Fibroblast of skin of left quadriceps (primary cell): ENCODE measurements around the gene NDUFA3.
A peak's percentile ranks its signal among the peaks of the same experiment; 100 is the strongest.

Source experiments
- DNase-seq, 2 experiments: peaks; one replicate each; pipeline ENCODE4 v3.0.0-alpha.2; 2013; ENCODE audit warnings: low read depth in 2 of 2

The NDUFA3 gene

DNA sequence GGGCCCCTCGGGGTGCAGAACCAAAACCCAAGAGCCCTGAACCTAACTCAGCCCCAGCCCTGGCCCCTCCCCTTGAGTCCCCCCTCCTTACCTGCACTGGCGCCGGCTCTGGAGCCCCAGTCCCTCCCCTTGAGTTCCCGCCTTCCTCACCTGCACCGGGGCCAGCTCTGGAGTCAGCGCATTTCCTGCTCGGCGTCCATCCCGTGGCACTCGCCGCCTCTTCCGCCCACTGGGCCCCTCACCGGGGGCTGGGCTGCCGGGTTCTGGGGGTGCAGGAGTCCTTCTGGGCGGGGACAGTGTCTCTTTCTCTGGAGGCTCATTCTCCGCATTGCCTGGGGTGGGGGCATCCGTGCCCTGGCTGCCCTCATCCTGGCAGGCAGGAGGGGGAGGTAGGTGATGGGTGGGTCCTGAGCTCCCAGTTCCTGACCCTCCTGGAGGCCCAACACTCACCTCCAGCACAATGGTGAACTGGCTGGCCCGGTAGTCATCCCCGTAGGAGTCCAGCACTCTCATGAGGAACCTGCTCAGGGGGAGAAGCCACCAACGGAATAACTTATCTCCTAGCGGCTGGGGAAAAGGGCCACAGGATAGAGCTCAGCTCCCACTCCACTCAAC lies 5.3 kb downstream of the NDUFA3 start:
- DNase-seq = no peak

DNA sequence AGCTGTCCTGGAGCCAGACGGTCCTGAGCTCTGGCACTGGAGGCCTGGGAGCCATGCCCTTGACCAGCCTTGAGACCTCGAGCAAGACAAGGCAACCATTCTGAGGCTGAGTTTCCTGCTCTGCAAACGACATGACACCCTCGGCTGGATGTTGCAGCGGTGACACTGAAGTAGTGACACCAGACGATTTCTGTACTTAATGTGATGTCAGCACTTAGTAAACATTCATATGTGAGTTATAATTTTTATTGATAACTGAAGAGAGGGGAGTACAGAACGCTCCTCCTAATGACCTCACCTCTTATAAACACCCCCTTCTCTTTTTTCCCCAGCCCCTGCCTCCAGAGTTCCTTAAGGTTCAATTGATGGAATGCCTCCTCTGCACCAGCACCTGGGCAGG lies 5.8 kb downstream of the NDUFA3 start:
- no peak for DNase-seq

GRCh38 chr19:54109651-54110050 lies 7.0 kb downstream of the NDUFA3 start:
- no peak for DNase-seq

DNA sequence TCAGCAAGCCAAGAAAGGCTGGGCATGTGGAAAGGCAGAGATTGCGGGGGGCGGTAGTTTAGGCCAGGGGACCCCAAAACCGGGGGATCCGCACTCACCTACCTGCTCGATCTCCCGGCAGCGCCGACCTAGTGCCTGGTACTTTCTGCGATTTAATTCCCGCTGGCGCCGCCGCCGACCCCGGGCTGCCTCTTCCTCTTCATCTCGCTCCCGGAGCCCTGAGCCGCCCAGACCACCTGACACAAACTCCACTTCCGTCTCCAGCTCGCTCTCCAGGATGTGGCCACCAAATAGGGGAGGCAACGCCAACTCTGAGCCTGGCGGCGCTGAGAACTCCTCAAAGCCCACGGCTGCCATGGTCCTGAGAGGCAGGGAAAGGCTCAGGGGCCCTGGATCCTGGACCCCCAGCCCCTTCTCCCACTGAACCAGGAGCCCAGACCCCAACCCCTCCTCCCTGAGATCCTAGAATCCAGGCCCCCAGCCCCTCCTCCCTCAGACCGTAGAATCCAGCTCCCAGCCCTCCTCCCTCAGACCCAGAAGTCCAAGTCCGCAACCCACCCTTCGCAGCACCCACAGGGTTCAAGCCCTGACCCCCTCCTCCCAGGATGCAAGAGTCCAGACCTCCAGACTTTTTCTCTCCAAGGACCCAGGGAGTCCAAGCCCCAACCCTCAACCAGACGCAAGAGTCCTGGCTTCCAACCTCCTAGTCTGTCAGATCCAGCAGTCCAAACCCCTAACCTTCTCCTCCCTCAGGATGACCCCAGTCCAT lies 11.9 kb downstream of the NDUFA3 start:
- DNase-seq = no peak

DNA sequence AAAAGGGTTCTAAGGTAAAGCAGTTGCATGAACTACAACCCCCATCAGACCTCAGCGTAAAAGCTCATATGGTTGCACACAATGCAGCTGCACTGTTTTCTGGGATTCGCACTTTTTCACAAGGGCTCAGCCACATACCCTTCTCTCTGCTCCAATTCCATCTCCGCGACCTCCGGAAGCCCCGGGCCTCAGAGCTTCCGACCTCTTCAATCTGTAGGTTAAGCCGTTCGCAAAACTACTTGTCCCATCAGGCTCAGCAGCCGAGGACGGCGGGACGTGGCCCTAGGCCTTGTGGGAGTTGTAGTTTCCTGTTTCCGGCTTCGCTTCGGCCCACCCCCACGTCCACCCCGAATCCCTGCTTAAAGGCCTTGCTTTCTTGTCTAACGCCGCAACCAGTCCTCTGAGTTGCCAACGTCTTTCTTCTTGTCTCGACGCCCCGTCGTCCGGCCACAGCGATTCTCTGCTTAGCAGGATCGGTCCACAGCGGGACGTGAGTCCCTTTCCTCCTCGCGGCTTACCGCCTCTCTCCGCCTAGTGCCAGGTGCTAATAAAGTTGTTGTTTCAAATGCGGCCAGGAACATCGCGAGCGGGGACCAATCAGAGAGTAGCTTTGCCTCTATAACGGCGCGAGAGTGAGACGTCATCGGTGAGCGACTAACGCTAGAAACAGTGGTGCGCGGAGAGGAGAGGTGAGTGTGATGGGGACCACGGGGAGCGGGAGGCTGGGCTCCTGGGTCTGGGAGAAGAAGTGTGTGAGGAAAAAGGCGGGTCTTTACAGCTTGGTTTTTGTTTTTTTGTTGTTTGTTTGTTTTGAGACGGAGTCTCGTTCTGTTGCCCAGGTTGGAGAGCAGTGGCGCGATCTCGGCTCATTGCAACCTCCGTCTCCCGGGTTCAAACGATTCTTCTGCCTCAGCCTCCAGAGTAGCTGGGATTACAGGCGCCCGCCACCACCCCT lies 12.7 kb downstream of the NDUFA3 start, which contains the start of the genes PRPF31 and TFPT:
Gene PRPF31 (plus strand): TSS at position 646 of the 955 bp plus-strand sequence. CDS start 2,525 bp downstream, outside the sequence.
Gene TFPT (minus strand): TSS at position 549 of the 955 bp plus-strand sequence. CDS start 388 bp downstream, at position 161.
- peak; percentile 97 for DNase-seq

- no peak for DNase-seq
These were observed 18.6 kb downstream of the NDUFA3 start for GRCh38 chr19:54121259-54121658.

GRCh38 chr19:54123682-54124081 lies 21.0 kb downstream of the NDUFA3 start:
- DNase-seq = no peak

GRCh38 chr19:54124393-54124792 lies 21.7 kb downstream of the NDUFA3 start:
- no peak for DNase-seq

DNA sequence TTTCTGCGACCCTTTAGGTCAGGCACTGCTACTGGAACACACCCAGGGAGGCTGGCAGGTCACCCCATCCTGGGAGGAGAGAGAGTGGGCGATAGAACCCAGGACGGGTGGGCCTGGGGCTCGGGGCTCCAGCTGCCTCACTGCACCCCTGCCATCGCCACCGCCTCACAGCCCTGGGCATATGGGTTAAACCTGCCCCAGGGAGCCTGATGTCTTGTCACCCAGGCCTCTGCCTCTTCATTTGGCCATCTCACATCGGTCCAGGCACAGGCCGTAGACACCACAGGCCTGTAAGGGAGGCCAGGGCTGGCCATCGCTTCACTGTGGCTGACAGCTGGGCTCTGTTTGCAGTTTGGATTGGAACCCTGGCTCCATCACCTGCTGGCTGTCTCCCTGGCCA lies 23.1 kb downstream of the NDUFA3 start:
- DNase-seq = no peak

DNA sequence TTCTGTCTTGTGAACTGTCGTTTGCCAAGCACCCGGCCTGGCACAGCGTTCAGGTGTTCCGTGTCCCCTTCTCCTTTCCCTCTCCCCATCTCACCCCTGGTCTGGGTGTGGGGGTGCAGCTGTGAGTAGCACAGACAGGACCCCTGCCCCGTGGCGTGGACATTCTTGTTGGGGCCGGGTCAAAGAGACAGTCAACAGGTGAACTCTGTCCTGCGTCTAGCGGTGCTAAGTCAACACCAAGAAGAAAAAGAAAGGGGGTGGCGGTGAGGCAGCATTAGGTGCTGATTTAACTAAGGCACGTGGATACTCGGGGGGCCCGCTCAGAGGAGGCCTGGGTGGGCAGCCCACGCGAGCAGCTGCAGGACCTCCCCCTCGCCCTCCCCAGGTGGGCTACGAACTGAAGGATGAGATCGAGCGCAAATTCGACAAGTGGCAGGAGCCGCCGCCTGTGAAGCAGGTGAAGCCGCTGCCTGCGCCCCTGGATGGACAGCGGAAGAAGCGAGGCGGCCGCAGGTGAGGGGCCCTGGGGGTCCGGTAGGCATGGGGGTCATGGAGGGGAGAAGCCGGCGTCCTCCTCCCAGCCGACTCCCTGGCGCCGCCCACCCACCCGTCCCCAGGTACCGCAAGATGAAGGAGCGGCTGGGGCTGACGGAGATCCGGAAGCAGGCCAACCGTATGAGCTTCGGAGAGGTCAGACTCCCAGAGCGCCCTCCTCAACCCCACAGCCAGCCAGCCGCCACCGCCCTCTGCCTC lies 25.2 kb downstream of the NDUFA3 start:
- no peak for DNase-seq

DNA sequence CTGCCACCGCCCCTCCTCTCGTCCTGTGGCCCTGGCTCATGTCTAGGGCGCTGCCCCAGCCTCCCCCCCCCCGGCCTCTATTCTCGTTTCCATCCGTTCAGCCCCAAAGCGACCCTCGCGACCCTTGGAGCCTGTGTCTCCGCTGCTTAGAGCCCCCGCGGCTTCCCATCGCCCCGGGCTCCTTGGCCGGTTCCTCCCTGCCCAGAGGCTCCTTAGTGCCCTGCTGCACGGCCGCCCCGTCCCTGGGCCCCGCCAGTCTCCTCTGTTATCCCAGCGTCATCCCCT lies 25.7 kb downstream of the NDUFA3 start:
- DNase-seq = no peak

- no peak for DNase-seq
These were observed 26.4 kb downstream of the NDUFA3 start for GRCh38 chr19:54128796-54129616.

DNA sequence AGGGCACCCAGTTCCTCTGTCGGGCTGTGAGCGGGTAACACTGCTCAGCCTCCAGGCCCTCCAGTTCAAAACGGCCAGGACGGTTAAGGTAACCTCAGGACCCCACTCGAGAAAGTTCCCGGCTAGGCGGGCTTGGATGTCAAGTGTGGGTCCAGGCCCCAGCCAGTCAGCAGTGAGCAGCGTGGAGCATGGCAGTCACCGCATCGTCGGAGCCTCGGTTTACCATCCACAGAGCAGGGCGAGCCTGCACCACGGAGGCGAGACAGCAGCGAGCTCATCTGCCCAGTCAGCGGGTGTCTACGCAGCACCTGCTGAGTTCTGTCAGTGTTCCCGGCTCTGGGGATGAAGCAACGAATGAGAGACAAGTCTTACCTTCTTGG lies 27.0 kb downstream of the NDUFA3 start:
- DNase-seq = no peak

DNA sequence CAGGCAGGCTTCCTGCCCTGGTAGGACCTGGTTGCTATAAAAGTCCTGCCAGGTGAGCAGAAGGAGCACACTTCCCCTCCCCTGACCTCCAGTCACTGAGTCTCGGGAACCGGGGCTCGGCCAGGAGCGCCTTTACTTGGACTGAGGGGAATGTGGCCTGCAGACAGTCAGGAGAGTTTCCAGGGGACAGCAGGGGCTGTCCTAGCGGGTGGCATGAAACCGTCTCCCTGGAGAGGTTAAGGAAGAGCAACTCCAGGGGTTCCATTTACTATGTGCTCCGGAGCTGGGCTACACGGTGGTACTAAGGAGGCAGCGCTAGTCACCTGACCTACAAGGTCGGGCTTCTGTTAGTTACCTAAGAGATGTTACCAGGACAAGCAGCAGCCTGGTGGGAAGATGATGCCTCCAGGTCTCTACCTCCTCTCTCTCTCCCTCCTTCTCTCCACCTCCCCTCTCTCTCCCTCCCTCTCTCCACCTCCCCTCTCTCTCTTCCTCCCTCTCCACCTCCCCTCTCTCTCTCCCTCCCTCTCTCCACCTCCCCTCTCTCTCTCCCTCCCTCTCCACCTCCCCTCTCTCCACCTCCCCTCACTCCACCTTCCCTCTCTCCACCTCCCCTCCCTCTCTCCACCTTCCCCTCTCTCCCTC lies 30.8 kb downstream of the NDUFA3 start:
- DNase-seq = peak in 1 of 2 experiments; percentile 23

DNA sequence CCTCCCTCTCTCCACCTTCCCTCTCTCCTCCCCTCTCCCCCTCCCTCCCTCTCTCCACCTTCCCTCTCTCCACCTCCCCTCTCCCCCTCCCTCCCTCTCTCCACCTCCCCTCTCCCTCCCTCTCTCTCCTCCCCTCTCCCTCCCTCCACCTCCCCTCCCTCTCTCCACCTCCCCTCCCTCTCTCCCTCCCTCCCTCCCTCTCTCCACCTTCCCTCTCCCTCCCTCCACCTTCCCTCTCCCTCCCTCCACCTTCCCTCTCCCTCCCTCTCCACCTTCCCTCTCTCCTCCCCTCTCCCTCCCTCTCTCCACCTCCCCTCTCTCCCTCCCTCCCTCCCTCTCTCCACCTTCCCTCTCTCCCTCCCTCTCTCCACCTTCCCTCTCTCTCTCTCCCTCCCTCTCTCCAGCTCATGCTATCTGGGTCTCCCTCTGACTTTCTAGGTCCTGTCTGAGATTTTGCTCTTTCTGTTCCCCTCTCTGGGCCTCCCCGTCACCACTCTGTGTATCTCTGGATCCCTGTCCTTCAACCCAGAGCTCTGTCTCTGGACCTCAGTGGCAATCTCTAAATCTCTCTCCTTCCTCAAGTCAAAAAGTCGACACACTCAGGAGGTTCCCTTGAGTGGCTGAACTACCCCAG lies 31.4 kb downstream of the NDUFA3 start:
- no peak for DNase-seq

- DNase-seq = no peak
These were observed 33.6 kb downstream of the NDUFA3 start for GRCh38 chr19:54136086-54136863.

DNA sequence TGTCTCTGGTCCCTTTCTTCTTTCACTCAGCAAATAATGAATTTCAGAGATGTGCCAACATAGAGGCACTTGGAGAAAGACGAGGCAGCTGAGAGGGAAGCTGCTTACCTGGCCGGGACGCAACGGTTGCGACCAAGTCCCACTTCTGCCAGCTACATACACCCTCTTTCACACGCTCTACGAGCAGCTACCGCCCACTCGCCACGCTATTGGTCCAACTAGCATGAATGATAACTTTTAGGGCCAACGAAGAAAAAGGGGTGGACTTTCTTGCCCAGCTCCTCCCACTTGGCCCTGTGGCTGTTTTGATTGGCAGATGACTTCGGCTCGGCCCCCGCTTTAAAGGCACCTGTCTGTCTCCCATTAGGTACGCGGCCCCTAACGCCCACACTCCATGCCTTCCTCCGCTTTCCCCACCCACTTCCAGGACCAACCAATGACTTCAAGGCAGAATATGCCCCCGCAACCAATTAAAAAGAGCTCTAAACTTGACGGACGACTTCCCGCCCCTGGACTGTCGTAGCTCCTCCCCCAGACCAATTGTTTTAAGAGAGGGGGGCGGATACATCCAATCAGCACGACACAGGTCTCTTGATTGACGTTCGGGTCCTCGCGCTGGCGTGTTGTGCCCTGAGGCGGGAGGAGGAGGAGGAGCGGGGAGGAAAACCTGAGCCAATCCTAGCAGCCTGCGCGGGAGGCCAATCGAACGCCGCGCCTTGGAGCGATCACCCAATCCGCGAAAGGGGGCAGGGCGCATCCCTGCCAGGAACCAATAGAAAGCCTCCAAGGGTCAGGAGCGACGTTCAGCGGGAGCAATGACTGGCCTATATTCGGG lies 34.4 kb downstream of the NDUFA3 start:
- DNase-seq = peak; percentile 100
